Fibroblast of lung (primary cell): ENCODE data around the gene KLHL7.

ENCODE experiments used
- EZH2 ChIP-seq: IDR thresholded peaks from 2 replicates; pipeline ENCODE4 v1.5.1; 2012; ENCODE audit warnings: low read length, control low read depth, mild to moderate bottlenecking; ENCODE audit errors: missing control alignments
- TF ChIP-seq, protein P1 (sequence below), 2 donors: IDR thresholded peaks in 1 of 2; conservative IDR thresholded peaks in 1 of 2; 1 replicate in 1 of 2; 2 replicates in 1 of 2; pipeline ENCODE4 v1.5.1; 2011 to 2012; ENCODE audit warnings: low read length in 2 of 2, control low read depth in 1 of 2, inconsistent platforms in 1 of 2, low read depth in 1 of 2, mild to moderate bottlenecking in 1 of 2

DNA sequence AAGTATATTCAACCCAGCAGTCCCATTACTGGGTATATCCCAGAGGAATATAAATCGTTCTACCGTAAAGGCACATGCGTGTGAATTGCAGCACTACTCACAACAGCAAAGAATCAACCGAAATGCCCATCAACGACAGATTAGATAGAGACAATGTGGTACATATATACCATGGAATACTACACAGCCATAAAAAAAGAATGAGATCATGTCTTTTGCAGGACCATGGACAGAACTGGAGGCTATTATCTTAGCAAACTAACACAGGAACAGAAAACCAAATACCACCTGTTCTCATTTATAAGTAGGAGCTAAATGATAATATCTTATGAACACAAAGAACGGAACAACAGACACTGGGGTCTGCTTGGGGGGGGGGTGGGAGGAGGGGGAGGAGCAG is 44.3 kb upstream of the KLHL7 start:
- TF ChIP-seq, protein P1, sequence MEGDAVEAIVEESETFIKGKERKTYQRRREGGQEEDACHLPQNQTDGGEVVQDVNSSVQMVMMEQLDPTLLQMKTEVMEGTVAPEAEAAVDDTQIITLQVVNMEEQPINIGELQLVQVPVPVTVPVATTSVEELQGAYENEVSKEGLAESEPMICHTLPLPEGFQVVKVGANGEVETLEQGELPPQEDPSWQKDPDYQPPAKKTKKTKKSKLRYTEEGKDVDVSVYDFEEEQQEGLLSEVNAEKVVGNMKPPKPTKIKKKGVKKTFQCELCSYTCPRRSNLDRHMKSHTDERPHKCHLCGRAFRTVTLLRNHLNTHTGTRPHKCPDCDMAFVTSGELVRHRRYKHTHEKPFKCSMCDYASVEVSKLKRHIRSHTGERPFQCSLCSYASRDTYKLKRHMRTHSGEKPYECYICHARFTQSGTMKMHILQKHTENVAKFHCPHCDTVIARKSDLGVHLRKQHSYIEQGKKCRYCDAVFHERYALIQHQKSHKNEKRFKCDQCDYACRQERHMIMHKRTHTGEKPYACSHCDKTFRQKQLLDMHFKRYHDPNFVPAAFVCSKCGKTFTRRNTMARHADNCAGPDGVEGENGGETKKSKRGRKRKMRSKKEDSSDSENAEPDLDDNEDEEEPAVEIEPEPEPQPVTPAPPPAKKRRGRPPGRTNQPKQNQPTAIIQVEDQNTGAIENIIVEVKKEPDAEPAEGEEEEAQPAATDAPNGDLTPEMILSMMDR (conservative IDR thresholded peaks at IDR 0.05 in 1 of 2, IDR thresholded peaks at IDR 0.05 in 1 of 2; ENCODE audit: low read depth in 1 of 2, low read length in 2 of 2) = no peak
- TF ChIP-seq EZH2 = no peak
